DND-41 (cell line): ENCODE results near the gene DCP1A.

Source experiments
- EZH2 ChIP-seq: IDR thresholded peaks from 3 replicates; pipeline ENCODE4 v1.6.1; 2012; ENCODE audit warnings: borderline replicate concordance, low read depth, mild to moderate bottlenecking, moderate library complexity, low read length, inconsistent platforms; ENCODE audit not compliant: severe bottlenecking
- TF ChIP-seq, protein P1 (sequence below): IDR thresholded peaks from 2 replicates; pipeline ENCODE4 v1.5.1; 2012; ENCODE audit warnings: borderline replicate concordance, low read length, moderate library complexity, mild to moderate bottlenecking; ENCODE audit not compliant: poor library complexity, severe bottlenecking; ENCODE audit errors: extremely low read depth

DNA sequence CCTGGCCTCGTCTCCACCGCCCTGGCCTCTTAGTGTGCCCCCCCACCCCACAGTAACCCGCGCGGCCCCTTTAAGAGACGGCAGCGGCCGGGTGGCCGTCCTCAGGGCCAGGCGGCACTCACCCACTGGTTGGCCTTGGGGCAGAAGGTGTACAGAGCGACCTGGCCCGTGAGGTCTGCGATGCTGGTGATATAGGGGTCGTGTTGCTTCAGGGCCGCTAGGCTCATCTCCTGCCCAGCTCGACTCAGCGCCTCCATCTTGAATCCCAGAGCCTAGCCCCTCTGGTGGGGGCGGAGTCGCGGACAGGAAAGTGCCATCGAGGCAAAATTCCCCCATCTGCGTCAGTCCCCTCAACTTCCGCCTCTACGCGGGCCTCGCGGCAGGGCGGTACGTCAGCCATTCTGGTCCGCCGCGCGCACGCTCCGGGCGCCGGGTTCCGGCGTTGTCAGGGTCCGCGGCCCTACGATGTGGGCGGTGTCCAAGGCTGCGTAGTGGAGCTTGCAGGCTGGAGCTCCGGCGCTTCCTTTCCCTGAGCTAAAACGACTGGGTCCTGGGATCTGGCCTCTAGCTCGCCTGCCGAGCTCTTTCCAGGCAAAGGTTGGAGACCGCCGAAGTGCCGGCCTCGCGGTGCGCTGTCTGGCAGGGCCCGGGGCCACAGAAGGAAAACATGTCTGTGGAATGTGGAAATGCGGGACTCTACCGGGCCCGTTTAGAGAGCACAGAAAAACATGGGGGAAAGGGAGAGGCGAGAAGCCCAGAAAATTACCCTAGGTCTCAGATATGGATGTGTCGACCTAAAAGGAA is at the start of gene DCP1A:
- TF ChIP-seq, protein P1, sequence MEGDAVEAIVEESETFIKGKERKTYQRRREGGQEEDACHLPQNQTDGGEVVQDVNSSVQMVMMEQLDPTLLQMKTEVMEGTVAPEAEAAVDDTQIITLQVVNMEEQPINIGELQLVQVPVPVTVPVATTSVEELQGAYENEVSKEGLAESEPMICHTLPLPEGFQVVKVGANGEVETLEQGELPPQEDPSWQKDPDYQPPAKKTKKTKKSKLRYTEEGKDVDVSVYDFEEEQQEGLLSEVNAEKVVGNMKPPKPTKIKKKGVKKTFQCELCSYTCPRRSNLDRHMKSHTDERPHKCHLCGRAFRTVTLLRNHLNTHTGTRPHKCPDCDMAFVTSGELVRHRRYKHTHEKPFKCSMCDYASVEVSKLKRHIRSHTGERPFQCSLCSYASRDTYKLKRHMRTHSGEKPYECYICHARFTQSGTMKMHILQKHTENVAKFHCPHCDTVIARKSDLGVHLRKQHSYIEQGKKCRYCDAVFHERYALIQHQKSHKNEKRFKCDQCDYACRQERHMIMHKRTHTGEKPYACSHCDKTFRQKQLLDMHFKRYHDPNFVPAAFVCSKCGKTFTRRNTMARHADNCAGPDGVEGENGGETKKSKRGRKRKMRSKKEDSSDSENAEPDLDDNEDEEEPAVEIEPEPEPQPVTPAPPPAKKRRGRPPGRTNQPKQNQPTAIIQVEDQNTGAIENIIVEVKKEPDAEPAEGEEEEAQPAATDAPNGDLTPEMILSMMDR = no peak
- TF ChIP-seq EZH2 = no peak
